ENCODE measurements around the gene NFATC4.
"Not testable (repeated sequence)": the region's sequence is repeated elsewhere in the genome, so short reads cannot be mapped to it uniquely, and the experiment has no call there.

Gene NFATC4

GRCh38 chr14:24325041-24325530 is 42.9 kb upstream of the NFATC4 start:
- no peak overlapping the region for H3K27ac ChIP-seq
- TF ChIP-seq, protein P1, sequence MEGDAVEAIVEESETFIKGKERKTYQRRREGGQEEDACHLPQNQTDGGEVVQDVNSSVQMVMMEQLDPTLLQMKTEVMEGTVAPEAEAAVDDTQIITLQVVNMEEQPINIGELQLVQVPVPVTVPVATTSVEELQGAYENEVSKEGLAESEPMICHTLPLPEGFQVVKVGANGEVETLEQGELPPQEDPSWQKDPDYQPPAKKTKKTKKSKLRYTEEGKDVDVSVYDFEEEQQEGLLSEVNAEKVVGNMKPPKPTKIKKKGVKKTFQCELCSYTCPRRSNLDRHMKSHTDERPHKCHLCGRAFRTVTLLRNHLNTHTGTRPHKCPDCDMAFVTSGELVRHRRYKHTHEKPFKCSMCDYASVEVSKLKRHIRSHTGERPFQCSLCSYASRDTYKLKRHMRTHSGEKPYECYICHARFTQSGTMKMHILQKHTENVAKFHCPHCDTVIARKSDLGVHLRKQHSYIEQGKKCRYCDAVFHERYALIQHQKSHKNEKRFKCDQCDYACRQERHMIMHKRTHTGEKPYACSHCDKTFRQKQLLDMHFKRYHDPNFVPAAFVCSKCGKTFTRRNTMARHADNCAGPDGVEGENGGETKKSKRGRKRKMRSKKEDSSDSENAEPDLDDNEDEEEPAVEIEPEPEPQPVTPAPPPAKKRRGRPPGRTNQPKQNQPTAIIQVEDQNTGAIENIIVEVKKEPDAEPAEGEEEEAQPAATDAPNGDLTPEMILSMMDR (IDR thresholded peaks at IDR 0.05; ENCODE audit: low read depth, low read length, missing control alignments) = no peak
- in situ Hi-C loops (cut with HindIII; ENCODE audit: low pct_ligation_motif_present, low sequenced_read_pairs) = no loop called here
- H3K27me3 ChIP-seq (replicated peaks) = no peaks in the 10 kb centered on the region
- no peak for DNase-seq
- no peaks in the 10 kb centered on the region for H3K36me3 ChIP-seq (replicated peaks)
- H3K4me3 ChIP-seq (ENCODE audit: low read depth, low read length) = no peak overlapping the region

GRCh38 chr14:24325963-24326362 is 42.0 kb upstream of the NFATC4 start:
- H3K27me3 ChIP-seq (replicated peaks) = no peaks in the 10 kb centered on the region
- no peaks in the 10 kb centered on the region for H3K36me3 ChIP-seq (replicated peaks)
- H3K27ac ChIP-seq = no peak overlapping the region
- TF ChIP-seq, protein P1 (IDR thresholded peaks at IDR 0.05; ENCODE audit: low read depth, low read length, missing control alignments) = no peak
- in situ Hi-C loops (cut with HindIII; ENCODE audit: low pct_ligation_motif_present, low sequenced_read_pairs) = no loop called here
- DNase-seq = no peak
- H3K4me3 ChIP-seq (ENCODE audit: low read depth, low read length) = no peak overlapping the region

- in situ Hi-C loops (cut with HindIII; ENCODE audit: low pct_ligation_motif_present, low sequenced_read_pairs) = no loop called here
- DNase-seq = no peak
- Histone ChIP-seq H3K36me3 (replicated peaks) (no peaks in the 10 kb centered on the region), H3K27ac (no peak overlapping the region), H3K4me3 (ENCODE audit: low read depth, low read length) (no peak overlapping the region), H3K27me3 (replicated peaks) (no peaks in the 10 kb centered on the region)
- TF ChIP-seq, protein P1 (IDR thresholded peaks at IDR 0.05; ENCODE audit: low read depth, low read length, missing control alignments) = no peak
Observed at GRCh38 chr14:24327303-24327702, 40.7 kb upstream of the NFATC4 start.

DNA sequence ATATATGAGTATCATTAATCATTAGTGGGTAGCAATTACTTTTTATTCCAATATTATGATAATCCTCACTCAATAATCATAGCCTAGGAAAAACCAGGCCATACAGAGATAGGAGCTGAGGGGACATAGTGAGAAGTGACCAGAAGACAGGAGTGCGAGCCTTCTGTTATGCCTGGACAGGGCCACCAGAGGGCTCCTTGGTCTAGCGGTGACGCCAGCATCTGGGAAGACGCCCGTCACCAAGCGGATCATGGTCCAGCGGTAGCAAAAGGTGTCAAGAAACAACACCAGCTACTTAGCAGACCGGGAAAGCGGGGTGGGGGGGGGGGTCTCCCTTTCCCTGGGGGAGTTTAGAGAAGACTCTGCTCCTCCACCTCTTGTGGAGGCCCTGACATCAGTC is 40.1 kb upstream of the NFATC4 start:
- in situ Hi-C loops (cut with HindIII; ENCODE audit: low pct_ligation_motif_present, low sequenced_read_pairs) = not testable (repeated sequence)
- TF ChIP-seq, protein P1 (IDR thresholded peaks at IDR 0.05; ENCODE audit: low read depth, low read length, missing control alignments) = peak; percentile 57

DNA sequence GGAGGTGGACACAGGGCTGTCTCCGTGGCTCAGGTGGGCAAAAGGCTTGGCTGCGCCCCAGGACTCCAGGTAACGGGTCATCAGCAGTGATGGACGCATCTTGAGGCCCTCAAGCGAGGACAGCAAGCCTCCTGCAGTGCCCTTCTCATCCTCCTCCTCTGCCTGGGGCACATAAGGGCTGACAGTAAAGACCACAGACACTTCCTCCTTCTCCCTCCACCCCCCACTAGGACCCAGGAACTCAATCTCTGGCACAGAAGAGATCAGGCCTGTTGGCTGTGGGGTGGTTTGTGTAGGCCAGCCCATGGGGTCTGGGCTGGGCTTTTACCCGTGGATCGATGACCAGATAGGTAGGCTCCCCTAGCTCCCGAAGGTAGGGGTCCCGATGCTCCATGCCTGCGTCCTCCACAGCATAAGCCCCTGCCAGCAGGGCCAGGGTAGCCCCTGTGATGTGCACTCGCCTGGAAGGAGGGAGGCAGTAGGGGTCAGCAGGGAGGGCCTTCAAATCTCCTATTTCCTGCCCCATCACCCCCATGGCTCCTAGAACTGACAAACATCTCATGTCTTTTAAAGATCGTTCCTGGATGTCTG is 38.8 kb upstream of the NFATC4 start:
- no peaks in the 10 kb centered on the region for H3K36me3 ChIP-seq (replicated peaks)
- H3K4me3 ChIP-seq (ENCODE audit: low read depth, low read length) = no peak overlapping the region
- no peak for DNase-seq
- no peak overlapping the region for H3K27ac ChIP-seq
- TF ChIP-seq, protein P1 (IDR thresholded peaks at IDR 0.05; ENCODE audit: low read depth, low read length, missing control alignments) = no peak
- no peaks in the 10 kb centered on the region for H3K27me3 ChIP-seq (replicated peaks)
- in situ Hi-C loops (cut with HindIII; ENCODE audit: low pct_ligation_motif_present, low sequenced_read_pairs) = no loop called here

More for the DNA sequence above, 40.1 kb upstream of the NFATC4 start:
- peak; percentile 51 for DNase-seq
- H3K27ac ChIP-seq; H3K36me3 ChIP-seq (replicated peaks); H3K27me3 ChIP-seq (replicated peaks); H3K4me3 ChIP-seq (ENCODE audit: low read depth, low read length): not testable (repeated sequence)

DNA sequence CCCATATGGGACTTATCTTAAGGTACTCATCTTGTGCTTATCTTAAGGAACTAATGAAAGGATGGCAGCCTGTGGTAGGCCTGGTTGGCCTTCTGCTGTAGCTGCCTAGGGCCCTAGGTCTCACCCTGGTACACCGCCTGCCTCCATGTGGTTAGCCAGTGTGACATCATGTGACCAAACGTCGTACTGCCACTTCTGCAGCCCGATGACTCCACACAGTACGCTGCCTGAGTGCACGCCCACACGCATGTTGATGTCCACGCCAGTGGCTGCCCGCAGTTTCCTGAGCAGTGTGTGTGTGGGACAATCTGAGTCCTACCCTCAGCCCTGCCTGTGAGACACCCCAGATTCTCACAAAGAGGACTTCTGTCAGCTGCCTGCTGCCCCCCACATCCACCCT is 38.2 kb upstream of the NFATC4 start:
- in situ Hi-C loops (cut with HindIII; ENCODE audit: low pct_ligation_motif_present, low sequenced_read_pairs) = loop anchor here (10.0 kb wide), 1 partner anchor 105 kb away; no protein-coding TSS in a partner anchor
- Histone ChIP-seq H3K27ac (no peak overlapping the region), H3K27me3 (replicated peaks) (no peaks in the 10 kb centered on the region), H3K4me3 (ENCODE audit: low read depth, low read length) (no peak overlapping the region), H3K36me3 (replicated peaks) (no peaks in the 10 kb centered on the region)
- TF ChIP-seq, protein P1 (IDR thresholded peaks at IDR 0.05; ENCODE audit: low read depth, low read length, missing control alignments) = no peak
- no peak for DNase-seq
